NCI-H1417 treated with DMSO at 0.1 percent for 48 hours (cell line): ENCODE results near the gene NAP1L4.
"Not testable (repeated sequence)": the region's sequence is repeated elsewhere in the genome, so short reads cannot be mapped to it uniquely, and the experiment has no call there.

Experiments
- DNase-seq: peaks from one replicate; lab custom pipeline; 2025; lab: John Stamatoyannopoulos, UW

The NAP1L4 gene

GRCh38 chr11:2921742-2922493 lies 70.2 kb downstream of the NAP1L4 start:
- DNase-seq: no peak

- DNase-seq: no peak
These were observed 70.9 kb downstream of the NAP1L4 start for GRCh38 chr11:2921261-2921660.

DNA sequence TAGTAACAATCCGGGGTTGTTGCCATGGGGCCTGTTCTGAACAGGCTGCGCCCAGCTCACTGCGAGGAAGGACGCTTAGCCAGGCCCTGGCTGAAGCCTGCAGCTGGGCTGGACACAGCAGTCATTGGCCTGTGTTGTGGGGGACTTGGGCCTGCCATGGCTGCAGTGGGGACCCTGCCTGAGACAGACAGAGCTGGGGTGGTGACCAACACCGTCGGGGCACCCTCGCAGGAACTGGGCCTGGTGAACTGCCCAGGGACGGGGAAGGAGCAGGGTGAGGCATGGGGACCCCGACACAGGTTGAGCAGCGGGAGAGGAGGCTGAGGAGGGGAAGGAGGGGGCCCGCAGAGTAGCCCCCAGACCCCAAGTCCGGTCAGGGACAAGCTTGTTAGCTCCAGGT lies 71.8 kb downstream of the NAP1L4 start:
- DNase-seq: no peak

DNA sequence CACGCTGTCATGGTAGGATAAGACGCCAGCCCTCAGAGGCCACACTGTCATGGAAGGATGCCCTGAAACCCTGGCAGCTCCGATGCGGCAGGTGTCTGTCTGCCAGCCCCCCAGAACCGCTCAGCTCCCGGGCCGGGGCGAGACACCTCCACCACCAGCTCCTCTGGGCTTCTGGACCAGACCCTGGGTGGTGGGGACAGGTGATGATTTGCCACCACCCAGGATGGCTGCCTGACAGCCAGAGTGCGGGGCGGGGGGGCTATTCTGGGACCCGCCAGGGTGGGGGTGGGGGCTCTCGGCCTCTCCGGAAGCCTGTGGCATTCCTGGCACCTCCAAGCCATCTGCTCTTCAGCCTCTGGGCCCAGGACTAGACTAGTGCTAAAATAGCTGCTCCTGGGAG lies 72.3 kb downstream of the NAP1L4 start:
- no peak for DNase-seq

- no peak for DNase-seq
These were observed 72.9 kb downstream of the NAP1L4 start for GRCh38 chr11:2919188-2919587.

- DNase-seq: no peak
These were observed 74.2 kb downstream of the NAP1L4 start for GRCh38 chr11:2917842-2918490.

DNA sequence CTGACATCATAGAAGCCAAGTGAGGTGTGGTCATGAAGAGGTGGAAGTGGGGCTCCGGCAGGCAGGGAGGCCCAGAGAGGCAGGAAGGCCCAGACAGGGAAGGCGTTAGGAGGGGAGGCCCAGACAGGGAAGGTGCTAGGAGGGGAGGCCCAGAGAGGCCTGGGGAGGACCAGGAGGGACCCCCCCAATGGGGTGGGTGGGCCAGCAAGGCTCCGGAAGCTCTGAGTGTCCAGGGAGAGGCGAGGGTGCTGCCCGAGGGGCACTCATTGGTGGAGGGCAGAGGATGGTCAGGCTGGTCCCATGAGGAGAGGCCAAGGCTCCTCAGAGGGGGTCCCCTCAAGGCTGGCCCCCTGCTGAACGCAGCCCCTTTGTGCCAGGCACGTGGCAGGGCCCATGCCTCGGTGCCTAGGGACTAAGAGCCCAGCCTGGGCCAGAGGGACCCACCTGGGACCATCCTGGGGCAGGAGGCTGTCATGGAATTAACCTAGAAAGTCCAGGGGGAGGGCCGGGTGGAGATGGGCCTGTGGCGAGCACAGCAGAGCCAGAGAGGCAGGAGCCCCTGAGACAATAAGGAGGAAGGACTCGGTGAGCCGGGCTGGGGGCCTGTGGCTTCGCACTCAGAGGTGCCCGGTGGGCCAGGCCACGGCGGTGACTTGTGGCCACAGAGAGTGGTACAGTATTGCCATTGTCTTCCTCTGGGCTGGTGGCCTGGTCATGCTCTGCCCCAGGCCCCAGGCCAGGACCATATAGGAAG lies 75.1 kb downstream of the NAP1L4 start:
- no peak for DNase-seq

DNA sequence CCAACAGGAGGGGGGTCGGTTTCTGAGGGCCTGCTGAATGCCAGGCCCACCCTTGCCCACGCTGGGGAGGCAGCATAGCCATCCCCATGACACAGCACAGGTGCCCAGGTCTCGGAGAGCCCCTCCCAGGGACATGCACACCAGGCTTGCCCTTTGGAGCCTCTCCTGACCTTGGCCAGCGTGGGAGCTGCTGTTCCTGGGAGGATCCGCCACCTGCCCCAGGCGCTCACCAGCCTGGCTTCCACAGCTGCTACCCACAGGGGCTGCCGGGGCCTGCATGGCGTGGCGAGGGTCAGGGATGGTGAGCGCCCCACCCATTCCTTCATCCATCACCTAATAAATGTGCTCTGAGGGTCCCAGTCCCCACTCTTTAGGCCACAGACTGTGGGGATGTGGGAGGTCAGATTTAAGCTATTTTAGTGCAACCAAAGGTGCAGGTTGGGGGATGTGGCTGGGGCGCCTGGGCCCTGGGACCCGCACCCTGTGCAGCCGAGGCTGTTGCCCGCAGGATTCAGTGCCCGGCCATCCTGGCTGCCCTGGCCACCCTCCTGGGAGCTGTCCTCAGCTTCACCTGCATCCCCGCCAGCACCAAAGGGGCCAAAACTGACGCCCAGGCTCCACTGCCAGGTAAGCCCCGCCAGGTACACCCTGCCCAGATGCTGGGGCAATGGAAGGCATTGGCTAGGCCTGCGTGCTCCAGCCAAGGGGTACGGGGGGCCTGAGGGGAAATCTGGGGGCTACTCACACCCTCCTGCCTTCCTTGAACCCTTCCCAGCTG lies 75.8 kb downstream of the NAP1L4 start:
- no peak for DNase-seq

GRCh38 chr11:2915473-2915872 lies 76.7 kb downstream of the NAP1L4 start:
- DNase-seq: no peak

DNA sequence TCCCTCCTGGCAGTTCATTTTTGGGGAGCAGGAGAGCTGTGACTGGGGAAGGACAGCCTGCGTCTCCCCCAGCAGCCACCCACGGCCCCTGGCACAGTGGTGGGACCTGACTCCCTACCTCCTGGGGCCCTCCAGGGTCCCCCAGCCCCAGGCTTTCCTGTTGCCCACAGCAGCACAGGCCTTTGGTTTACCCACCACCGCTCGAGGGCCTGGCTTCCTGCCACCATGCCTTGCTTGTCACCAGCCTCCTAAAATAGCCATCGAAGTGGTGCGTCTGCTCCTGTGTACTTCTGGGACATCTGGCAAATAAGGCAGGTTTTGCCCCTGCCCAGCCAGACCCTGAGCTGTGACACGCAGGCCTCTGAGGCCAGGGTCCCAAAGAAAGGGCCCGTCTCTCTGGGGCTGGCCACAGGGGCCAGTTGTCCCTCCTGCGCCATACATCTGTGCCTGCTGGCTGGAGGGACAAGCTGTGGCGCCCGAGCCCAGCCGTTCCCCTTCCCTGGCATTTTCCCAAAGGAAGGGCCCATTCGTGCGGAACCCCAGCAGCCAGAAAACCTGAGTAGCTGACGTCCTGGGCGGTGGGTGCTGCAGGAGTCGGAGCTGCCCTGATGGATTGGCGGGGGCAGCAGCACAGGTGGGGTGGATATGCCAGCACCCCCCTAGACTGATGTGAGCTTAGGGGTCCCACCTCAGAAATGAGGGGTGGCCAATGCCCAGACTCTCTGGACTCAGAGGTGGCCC lies 77.5 kb downstream of the NAP1L4 start:
- no peak for DNase-seq

- no peak for DNase-seq
These were observed 78.4 kb downstream of the NAP1L4 start for GRCh38 chr11:2913776-2914175.

DNA sequence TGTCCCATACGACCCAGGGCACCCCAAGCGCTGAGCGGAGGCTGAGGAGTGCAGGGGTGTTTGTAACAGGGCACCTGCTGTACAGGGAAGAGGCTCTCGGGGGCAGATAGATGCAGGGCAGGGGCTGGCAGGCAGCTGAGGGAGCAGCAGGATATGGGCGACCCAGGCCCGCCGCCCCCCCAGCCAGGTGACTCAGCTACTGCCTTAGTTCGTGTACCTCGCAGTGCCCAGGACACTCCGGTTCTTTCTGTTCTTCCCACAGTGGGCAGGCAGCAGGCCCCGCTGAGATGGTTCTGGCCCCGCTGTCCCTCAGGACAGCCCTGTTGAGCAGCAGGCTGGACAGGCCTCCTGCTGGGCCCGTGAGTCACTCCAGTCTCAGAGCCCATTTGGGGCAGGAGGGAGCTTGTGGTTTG lies 79.1 kb downstream of the NAP1L4 start:
- DNase-seq: no peak

DNA sequence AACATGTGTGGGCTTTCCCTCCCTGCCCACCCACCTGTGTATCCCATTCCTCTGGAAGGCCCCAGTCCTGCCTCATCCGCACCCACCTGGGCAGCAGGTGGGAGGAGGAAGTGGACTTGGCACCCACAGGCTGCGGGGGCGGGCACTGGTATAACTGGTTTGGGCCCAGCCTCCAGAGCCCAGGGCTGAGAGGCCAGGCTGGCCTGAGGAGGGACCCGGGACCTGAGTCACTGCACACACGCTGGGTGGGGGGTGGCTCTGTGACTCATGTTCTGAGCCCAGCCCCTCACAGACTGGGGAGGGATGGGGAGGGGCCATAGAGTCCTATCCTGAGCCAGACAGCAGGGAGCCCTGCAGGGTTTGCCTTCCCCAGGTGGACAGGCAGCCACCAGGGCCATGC lies 79.6 kb downstream of the NAP1L4 start:
- DNase-seq: no peak

- DNase-seq: no peak
These were observed 80.2 kb downstream of the NAP1L4 start for GRCh38 chr11:2911785-2912391.

GRCh38 chr11:2911088-2911784 lies 80.9 kb downstream of the NAP1L4 start:
- no peak for DNase-seq

GRCh38 chr11:2910401-2910955 lies 81.7 kb downstream of the NAP1L4 start:
- DNase-seq: no peak

DNA sequence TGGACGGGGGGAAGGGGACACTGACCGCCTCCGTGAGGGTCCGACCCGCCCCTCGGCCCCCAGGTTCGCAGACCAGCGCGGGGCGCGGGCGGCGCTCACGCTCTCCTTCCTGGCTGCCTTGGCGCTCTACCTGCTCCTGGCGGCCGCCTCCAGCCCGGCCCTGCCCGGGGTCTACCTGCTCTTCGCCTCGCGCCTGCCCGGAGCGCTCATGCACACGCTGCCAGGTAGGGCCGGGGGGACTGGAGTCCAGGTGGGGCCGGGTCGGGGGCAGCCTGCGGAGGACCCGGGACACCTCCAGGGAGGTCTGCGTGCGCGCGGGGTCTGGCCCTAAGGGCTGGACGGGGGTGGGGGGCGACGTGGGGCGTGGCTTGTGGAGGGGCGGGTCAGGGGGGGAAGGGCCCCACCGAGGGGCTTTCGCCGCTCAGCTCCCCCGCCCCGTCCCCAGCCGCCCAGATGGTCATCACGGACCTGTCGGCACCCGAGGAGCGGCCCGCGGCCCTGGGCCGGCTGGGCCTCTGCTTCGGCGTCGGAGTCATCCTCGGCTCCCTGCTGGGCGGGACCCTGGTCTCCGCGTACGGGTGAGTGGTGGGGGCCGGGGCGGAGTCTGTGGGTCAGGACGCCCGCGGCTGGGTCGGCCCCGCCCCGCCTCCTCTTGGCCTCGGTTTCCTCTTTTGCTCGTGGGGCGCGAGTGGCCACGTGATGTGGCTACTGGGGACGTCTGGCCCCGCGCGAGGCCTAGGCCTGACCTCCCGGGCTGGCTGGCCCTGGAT lies 82.8 kb downstream of the NAP1L4 start:
- no peak for DNase-seq

DNA sequence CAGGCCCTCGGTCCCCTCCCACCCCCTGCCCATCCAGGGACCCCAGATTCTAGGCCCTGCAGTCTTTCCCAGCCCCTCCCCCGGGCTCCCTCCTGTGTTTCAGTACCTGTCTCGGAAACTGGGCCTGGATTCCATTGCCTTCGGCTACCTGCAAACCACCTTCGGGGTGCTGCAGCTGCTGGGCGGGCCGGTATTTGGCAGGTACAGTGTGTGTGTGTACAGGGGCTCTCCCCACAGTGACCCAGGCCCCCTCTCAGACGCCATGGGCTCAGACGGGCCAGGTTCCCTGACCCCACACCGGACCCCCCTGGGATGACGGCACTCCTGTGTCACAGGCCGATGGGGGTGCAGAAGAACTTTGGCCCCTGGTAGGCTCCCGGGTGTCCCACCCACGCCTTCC lies 84.0 kb downstream of the NAP1L4 start:
- no peak for DNase-seq

DNA sequence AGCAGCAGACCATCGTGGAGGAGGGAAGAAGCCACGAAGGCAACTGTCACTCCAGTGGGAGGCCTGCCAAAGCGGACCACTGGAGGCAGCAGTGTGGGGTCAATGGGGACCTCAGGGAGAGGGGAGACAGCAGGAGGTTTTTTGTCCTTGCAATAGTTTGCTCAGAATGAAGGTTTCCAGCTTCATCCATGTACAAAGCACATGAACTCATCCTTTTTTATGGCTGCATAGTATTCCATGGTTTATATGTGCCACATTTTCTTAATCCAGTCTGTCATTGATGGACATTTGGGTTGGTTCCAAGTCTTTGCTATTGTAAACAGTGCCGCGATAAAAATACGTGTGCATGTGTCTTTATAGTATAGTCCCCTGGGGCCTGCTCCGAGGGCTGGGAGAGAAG lies 86.8 kb downstream of the NAP1L4 start:
- DNase-seq: not testable (repeated sequence)
